ENCODE results near the gene CFAP52.
"Not testable (repeated sequence)": the region's sequence is repeated elsewhere in the genome, so short reads cannot be mapped to it uniquely, and the experiment has no call there.

The CFAP52 gene

GRCh38 chr17:9576521-9577372 is at the start of gene CFAP52:
CFAP52 (plus strand) TSS chr17:9576642; CDS start chr17:9576696, 54 bp downstream.
- DNase-seq: peak; percentile 68

GRCh38 chr17:9527788-9528187 is 48.7 kb upstream of the CFAP52 start:
- no peak for DNase-seq

- peak; percentile 51 for DNase-seq
Measured at GRCh38 chr17:9529033-9529700, 47.3 kb upstream of the CFAP52 start.

- DNase-seq: no peak
Measured at GRCh38 chr17:9531034-9531433, 45.4 kb upstream of the CFAP52 start.

GRCh38 chr17:9532715-9533114 is 43.7 kb upstream of the CFAP52 start:
- DNase-seq: no peak

GRCh38 chr17:9533441-9533840 is 43.0 kb upstream of the CFAP52 start:
- DNase-seq: no peak

- no peak for DNase-seq
Measured at GRCh38 chr17:9536061-9536460, 40.4 kb upstream of the CFAP52 start.

- DNase-seq: no peak
Measured at GRCh38 chr17:9537177-9537776, 39.2 kb upstream of the CFAP52 start.

GRCh38 chr17:9538626-9539025 is 37.8 kb upstream of the CFAP52 start:
- no peak for DNase-seq

GRCh38 chr17:9541718-9542117 is 34.7 kb upstream of the CFAP52 start:
- no peak for DNase-seq

- DNase-seq: no peak
Measured at GRCh38 chr17:9544221-9544620, 32.2 kb upstream of the CFAP52 start.

- no peak for DNase-seq
Measured at GRCh38 chr17:9549215-9549614, 27.2 kb upstream of the CFAP52 start.

GRCh38 chr17:9553181-9553580 is 23.3 kb upstream of the CFAP52 start:
- DNase-seq: no peak

- no peak for DNase-seq
Measured at GRCh38 chr17:9553596-9553995, 22.8 kb upstream of the CFAP52 start.

- peak; percentile 77 for DNase-seq
Measured at GRCh38 chr17:9554715-9555114, 21.7 kb upstream of the CFAP52 start.

- no peak for DNase-seq
Measured at GRCh38 chr17:9557161-9557755, 19.2 kb upstream of the CFAP52 start.

- DNase-seq: no peak
Measured at GRCh38 chr17:9557857-9558256, 18.6 kb upstream of the CFAP52 start.

- no peak for DNase-seq
Measured at GRCh38 chr17:9564104-9564503, 12.3 kb upstream of the CFAP52 start.

- no peak for DNase-seq
Measured at GRCh38 chr17:9566067-9566466, 10.4 kb upstream of the CFAP52 start.

GRCh38 chr17:9566739-9567138 is 9.7 kb upstream of the CFAP52 start:
- DNase-seq: not testable (repeated sequence)

GRCh38 chr17:9568004-9568403 is 8.4 kb upstream of the CFAP52 start:
- no peak for DNase-seq

- DNase-seq: no peak
Measured at GRCh38 chr17:9568957-9569588, 7.4 kb upstream of the CFAP52 start.

GRCh38 chr17:9571201-9571600 is 5.2 kb upstream of the CFAP52 start:
- DNase-seq: no peak
